GM12872 (cell line): Measurements from ENCODE around the gene ZBTB40.

Source experiments
- TF ChIP-seq, protein P1 (sequence below): IDR thresholded peaks from 3 replicates; pipeline ENCODE4 v1.5.1; 2011; ENCODE audit warnings: low read depth, mild to moderate bottlenecking, low read length, moderate library complexity; ENCODE audit not compliant: insufficient read depth

ZBTB40 gene

DNA sequence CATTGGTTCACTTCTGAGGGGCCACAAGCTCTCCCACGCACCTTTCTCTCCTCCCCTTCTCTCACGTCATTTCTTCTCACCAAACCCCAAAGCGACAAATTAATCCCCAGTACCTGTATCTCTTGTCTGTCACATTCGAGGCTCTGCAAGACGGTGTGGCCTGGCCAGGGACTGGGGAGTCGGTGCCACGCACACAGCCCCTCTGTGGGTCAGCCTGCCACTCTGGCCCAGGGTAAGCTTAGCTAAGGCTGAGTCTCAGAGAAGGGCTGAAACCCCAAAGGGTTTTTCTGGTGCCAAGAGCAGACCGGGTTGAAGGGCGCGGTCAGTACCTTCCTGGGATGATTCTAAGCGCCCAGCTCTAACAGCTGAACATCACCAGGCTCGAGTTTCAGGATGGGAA is 34.2 kb upstream of the ZBTB40 start:
- TF ChIP-seq, protein P1, sequence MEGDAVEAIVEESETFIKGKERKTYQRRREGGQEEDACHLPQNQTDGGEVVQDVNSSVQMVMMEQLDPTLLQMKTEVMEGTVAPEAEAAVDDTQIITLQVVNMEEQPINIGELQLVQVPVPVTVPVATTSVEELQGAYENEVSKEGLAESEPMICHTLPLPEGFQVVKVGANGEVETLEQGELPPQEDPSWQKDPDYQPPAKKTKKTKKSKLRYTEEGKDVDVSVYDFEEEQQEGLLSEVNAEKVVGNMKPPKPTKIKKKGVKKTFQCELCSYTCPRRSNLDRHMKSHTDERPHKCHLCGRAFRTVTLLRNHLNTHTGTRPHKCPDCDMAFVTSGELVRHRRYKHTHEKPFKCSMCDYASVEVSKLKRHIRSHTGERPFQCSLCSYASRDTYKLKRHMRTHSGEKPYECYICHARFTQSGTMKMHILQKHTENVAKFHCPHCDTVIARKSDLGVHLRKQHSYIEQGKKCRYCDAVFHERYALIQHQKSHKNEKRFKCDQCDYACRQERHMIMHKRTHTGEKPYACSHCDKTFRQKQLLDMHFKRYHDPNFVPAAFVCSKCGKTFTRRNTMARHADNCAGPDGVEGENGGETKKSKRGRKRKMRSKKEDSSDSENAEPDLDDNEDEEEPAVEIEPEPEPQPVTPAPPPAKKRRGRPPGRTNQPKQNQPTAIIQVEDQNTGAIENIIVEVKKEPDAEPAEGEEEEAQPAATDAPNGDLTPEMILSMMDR: no peak

DNA sequence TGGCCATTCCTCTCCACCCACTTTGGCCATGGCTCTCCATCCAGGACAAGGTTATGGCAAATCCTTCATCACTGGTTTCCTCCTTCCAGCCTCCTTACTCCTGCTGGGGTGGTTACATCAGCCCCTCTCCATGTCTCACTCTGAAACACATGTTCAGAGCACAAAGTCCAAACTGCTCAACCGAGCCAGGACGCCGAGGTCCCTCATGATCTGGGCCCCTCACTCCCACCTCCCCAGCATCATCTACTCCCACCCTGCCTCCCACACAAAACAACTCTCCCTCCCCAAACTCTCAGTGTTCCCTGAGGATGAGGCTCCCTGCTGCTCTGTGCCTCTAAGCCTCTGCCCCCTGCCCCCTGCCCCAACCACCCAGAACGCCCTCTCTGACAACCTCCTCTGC is 33.3 kb upstream of the ZBTB40 start:
- TF ChIP-seq, protein P1: no peak

DNA sequence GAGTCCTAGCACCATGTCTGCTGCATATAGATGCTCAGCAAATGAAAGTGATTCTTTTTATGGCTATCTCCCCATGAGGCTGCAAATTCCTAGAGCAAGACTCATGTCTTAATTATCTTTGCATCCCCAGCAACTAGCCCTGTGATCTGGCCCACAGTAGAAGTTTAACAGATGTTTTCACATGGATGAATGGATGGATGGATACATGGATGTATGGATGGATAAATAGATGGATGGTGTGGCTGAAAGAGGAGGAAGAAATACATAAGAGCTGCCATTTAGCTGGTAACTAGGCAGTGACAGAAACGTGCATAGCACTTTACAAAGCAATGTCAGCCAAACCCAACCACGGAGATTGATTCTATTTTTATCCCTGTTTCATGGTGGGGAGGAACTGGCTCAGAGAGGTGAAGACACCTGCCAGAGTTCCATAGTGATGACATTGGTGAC is 32.7 kb upstream of the ZBTB40 start:
- TF ChIP-seq, protein P1: no peak

DNA sequence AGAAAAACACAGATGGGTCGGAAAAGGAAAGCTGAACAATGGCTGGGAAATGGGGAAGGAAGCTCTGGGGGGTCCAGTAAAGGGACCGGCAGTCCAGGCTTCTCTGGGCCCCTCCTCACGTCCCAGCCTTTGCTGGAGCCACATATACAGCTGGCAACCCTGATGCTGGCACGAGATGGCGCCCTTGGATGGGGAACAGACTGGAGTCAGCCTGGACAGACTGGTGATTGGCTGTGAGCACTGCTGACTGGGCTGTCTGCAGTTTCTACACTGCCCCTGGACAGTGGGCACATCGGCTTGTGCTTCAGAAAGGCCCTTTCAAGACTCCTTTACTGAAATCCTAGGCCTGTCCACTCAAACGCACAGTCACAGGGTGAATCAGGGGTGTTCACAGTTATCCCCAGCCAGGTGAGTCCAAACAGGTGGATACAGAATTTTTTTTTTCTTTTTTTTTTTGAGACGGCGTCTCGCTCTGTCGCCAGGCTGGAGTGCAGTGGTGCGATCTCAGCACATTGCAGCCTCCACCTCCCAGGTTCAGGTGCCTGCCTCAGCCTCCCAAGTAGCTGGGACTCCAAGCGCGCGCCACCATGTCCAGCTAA is 31.1 kb upstream of the ZBTB40 start:
- TF ChIP-seq, protein P1: peak; percentile 79

DNA sequence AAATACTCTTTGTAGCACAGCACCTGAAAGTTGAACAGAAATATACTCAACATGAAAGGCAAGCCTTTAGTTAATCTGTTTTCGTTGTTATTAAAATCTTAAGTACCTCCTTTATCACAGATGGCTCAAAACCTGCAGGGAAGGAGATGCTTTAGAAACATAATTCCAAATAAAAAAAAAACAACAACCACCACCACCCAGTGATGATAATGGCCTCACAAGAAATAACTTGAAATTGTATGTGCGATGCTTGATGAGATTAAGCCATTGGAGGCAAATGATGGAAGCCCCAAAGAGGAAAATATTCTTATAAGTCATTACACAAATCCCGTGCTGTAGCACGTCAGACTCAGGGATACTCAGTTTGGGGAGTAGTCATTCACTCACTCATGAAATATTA is 24.9 kb upstream of the ZBTB40 start:
- TF ChIP-seq, protein P1: no peak

DNA sequence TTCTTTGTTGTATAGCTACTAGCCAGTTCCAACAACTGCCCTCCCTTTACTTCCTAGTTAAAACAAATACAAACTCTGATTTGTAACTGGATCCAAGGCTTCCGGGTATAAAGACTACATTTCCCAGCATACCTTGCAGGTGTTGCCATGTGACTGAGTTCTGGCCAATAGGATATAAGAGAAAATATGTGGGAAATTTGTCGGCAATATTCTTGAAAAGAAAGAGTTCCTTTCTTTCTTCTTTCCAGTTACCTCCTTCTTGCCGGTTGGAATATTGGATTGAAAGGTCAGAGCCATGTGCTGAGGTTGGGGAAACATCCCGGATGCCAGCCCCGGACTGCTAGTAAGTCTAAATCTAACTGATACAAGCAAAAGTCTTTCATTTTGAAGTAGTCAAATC is 23.0 kb upstream of the ZBTB40 start:
- TF ChIP-seq, protein P1: no peak

DNA sequence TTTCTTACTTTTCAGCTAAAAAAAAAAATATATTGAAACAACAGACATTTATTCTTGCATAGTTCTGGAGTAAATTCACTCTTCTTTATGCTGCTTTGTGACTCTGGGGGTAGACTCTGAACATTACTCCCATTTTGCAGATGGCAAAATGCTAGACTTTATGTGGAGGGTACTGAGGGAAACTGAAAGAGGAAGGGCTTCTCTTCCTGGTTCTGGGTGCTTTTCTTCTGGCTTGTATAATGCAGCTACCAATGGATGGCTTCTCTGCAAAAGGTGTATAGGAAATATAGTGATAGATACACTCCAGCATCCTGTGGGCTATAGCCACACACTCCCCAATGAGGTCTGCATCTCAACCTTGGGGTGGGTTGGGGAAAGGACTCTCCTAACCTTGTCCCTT is 19.7 kb upstream of the ZBTB40 start:
- TF ChIP-seq, protein P1: no peak
